ENCODE results near the gene MED13L.
"Not testable (repeated sequence)": the region's sequence is repeated elsewhere in the genome, so short reads cannot be mapped to it uniquely, and the experiment has no call there.

MED13L gene

GRCh38 chr12:116303929-116304328 lies 26.4 kb upstream of the MED13L start:
- DNase-seq (ENCODE audit: low spot score): no peak

- DNase-seq (ENCODE audit: low spot score): no peak
These were observed 25.6 kb upstream of the MED13L start for GRCh38 chr12:116303066-116303465.

GRCh38 chr12:116302166-116303058 lies 24.9 kb upstream of the MED13L start:
- no peak for DNase-seq (ENCODE audit: low spot score)

DNA sequence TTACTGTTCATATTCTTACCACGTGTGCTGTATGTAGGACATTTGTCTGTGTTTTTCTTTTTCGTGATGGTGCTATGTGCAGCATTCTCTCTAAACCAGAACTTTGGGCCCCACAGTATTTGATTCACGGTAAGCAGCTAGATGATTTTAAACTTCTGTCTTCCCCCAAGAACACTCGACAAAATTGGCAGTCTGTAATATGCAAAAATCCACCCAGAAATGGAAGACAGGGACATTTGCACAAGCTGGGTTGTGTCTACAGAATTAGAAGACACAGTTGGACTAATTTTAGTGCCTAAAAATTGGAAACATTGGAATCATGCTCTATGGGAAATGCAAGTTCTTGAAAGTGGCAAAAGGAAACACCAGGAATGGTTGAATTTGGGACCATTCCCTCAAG lies 24.1 kb upstream of the MED13L start:
- DNase-seq (ENCODE audit: low spot score): no peak

DNA sequence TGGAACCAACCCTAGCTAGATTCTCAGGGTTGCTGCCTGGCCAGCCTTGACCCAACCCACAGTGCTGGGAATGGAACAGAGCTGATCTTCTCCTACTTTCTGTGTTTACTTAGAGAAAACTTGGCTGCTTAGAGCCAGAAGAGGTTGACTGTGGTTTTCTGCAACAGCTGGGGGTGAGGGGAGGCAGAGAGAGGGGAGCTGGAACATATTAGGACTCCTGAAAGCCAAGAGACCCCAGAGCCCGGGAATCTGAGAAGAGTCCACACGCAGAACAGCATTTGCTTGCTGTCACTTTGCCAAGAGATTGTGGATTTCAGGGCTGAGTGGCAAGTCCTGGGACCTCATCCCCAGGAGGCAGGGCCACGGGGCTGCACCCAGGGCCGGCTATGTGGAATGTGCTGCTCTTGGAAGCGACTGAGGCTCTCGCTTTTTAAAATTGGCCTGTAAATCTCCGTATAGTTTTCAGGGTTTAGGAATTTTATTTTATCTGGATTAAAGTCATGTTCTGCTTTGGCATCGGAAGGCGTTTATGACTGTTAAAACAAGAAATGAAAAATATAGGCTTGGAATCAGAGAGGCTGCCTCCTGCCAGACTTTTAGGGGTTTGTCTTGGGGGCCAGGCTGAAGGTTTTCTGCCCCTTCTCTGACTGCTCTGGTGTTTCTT lies 22.3 kb upstream of the MED13L start:
- no peak for DNase-seq (ENCODE audit: low spot score)

GRCh38 chr12:116299064-116299463 lies 21.6 kb upstream of the MED13L start:
- DNase-seq (ENCODE audit: low spot score): no peak

DNA sequence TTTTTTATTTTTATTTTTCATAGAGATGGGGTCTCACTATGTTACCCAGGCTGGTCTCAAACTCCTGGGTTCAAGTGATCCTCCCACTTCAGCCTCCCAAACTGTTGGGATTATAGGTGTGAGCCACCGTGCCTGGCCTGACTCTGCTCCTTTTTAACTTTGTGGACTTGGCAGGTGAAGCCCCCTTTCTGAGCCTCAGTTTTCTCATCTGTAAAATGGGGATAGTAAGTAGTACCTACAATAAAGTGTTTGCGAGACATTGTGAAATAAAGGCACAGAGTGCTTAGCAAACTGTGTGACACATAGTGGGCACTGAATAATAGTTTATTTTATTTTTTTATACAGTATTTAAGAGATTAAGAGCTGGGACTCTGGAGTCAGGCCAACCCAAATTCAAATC lies 21.1 kb upstream of the MED13L start:
- DNase-seq (ENCODE audit: low spot score): no peak

DNA sequence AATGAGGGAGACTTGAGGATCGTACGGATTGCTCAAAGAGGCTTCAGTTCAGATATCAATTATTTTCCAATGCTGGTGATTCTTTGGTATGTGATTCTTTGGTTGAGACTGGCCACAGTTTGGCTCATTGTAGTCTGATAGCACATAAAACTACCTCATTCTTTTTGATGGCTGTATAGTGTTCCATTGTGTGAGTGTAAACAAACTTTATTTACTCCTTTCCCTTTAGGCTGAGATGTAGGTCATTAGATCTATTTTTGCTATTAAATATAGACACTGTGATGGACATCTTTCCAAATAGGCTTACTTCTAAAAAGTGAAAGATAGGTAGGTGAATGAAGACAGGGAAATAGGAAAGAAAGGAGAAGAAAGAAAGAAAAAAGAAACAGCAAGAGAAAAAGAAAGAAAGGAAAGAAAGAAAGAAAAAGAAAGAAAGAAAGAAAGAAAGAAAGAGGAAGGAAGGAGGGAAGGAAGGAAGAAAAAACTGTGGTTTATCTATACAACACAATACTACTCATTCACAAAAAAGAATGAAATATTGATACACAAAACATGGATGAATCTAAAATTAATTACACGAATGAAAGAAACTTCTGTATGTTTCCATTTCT lies 19.8 kb upstream of the MED13L start:
- DNase-seq (ENCODE audit: low spot score): no peak

DNA sequence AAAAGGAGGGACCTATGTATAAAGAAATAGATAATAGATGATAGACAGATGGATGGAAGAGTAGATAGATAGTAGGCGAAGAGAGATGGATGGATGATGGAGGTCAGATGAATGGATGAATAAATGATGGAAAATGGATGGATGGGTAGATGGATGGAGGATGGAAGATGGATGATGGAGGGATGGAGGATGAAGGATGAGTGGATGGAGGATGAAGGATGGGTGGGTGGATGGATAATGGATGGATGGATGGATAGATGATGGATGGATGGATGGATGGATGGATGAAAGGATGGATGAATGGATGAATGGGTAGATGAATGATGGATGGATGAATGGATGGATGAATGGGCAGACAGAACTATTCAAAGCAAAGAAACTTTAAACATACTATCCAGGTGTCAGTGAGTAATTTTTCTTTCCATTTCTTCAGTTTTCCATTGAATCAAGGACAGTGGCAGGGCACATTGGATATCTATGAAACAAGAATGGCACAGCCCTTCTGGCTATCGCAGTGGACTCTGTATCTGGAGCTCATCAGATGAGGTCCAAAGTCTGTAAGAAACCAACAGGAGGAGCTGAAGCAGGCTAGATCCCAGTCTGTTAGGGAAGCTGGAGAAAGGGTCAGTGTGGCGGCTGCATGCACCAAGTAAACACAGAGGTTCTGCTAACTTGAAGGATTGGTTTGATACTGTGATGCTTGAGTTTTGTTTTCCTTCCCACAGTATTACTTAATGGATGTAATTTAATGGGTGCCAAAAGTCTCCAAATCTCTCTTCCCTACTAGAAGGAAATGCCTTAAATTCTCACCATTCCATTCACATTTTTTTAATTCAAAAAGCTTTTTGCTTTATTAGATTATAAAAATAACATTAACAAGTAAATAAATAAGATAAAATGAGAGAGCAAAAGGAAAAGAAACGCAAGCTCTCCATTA lies 18.1 kb upstream of the MED13L start:
- no peak for DNase-seq (ENCODE audit: low spot score)

DNA sequence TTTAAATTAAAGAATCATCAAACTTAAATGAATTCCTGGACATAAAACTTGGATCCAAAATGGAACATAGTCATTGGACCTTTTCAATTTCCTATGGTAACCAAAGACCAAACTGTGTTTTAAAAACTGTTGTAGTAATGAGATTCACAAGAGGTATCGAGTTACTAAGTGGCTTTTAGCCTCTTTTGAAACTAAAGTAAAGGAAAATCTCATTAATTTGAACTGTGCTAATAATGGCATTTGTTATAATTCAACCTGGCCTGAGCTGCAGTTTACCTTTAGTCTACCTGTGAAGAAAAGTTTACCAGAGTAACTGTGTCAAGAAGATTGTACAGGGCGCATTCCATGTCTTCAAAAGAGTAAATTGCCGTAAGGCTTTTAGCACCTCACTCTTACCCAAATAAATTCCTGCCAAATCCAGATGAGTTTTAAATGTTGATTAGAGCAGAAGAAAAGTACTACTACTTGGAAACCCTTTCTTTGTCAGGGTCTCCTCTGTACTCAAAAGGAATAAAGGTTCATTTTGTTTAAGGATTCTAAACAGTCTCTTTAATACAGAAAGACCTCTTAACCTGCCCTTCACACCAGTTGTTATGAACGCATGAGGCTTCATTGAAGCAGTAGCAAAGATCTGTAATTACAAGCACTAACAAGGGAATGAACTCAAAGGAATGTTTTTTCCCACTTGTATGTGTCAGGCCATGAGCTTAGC lies 17.1 kb upstream of the MED13L start:
- no peak for DNase-seq (ENCODE audit: low spot score)

- DNase-seq (ENCODE audit: low spot score): no peak
These were observed 16.4 kb upstream of the MED13L start for GRCh38 chr12:116293687-116294453.

DNA sequence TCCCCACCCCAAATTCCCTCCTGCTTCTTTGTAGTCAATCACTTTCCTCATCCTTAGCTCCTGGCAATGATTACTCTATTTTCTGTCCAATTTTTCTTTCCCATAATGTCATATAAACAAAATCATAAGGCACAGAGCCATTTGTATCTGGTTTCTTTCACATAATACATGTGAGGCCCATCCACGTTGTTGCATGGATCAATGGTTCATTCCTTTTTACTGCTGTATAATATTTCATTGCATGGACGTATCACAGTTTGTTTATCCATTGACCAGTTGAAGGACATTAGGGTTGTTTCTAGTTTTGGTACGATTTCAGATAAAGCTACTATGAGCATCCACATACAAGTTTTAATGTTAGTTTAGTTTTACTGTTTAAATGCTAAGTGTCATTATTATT lies 13.7 kb upstream of the MED13L start:
- DNase-seq (ENCODE audit: low spot score): no peak

- DNase-seq (ENCODE audit: low spot score): no peak
These were observed 11.2 kb upstream of the MED13L start for GRCh38 chr12:116288735-116289134.

DNA sequence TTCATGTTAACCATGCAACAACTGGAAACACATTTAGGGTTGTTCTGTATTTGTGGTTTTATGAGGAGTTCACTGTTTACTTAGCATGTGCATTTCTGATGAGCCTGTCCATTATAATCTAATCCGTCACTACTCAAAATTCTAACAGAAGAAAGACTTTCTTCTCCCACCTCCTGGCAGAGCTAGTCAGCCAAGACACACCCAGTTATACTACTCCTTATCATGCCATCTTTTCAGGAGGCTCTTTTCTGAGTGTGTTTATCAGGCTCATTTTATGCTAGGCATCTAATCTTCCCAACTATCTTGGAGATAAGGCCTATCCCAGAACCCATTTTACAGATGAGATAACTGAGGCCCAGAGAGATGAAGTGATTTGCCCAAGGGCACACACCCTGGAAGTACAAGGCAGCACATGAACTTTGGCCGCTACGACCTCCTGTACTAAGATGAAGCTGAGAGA lies 10.4 kb upstream of the MED13L start:
- no peak for DNase-seq (ENCODE audit: low spot score)

GRCh38 chr12:116284396-116284795 lies 6.9 kb upstream of the MED13L start:
- DNase-seq (ENCODE audit: low spot score): no peak

GRCh38 chr12:116283881-116284280 lies 6.4 kb upstream of the MED13L start:
- not testable (repeated sequence) for DNase-seq (ENCODE audit: low spot score)

GRCh38 chr12:116282371-116283286 lies 5.1 kb upstream of the MED13L start:
- no peak for DNase-seq (ENCODE audit: low spot score)

GRCh38 chr12:116280595-116281290 lies 3.2 kb upstream of the MED13L start:
- DNase-seq (ENCODE audit: low spot score): no peak

DNA sequence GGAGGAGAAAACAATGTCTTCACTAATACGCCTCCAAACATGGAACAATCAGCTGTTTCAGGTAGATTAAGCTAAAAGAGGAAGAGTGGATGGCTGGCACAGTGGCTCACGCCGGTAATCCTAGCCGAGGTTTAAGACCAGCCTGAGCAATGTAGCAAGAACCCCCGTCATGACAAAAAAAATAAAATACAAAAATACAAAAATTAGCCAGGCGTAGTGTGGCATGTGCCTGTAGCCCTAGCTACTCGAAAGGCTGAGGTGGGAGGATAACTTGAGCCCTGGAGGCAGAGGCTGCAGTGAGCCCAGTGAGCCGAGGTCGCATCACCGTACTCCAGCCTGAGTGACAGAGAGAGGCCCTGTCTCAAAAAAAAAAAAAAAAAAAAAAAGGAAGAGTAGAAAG lies 1.2 kb upstream of the MED13L start:
- no peak for DNase-seq (ENCODE audit: low spot score)

Data from CD4-positive, alpha-beta T cell treated with Interleukin-6 at 100 ng/mL for 8 hours (primary cell).